ENCODE results near the gene ORC2. TPM values are rescaled to one million over a fixed set of nuclear protein-coding genes. Genes with fewer than 3 reads are reported as not detected.
"Not testable (repeated sequence)": the region's sequence is repeated elsewhere in the genome, so short reads cannot be mapped to it uniquely, and the experiment has no call there.

The ORC2 gene
- total RNA-seq, 1 experiment from 2014 or later: 24.3 TPM

GRCh38 chr2:200963918-200964252 is 425 bp upstream of the ORC2 start:
- H3K27me3 ChIP-seq (ENCODE audit: control insufficient read depth, insufficient read depth, low read length); H3K36me3 ChIP-seq (replicated peaks; ENCODE audit: control insufficient read depth, insufficient read depth, low read length); DNase-seq: not testable (repeated sequence)
- H3K4me3 ChIP-seq (ENCODE audit: insufficient read depth, low read depth, low read length): peak overlapping the region; percentile 99

- no peaks in the 10 kb centered on the region for H3K27me3 ChIP-seq (ENCODE audit: control insufficient read depth, insufficient read depth, low read length)
- H3K4me3 ChIP-seq (ENCODE audit: insufficient read depth, low read depth, low read length): peak overlapping the region; percentile 99
- DNase-seq: no peak
- peaks cover 4% of the 10 kb centered on the region for H3K36me3 ChIP-seq (replicated peaks; ENCODE audit: control insufficient read depth, insufficient read depth, low read length)
Observed at GRCh38 chr2:200962811-200963123, 693 bp downstream of the ORC2 start.

GRCh38 chr2:200961674-200962073 is 1.8 kb downstream of the ORC2 start:
- H3K4me3 ChIP-seq (ENCODE audit: insufficient read depth, low read depth, low read length): no peak overlapping the region
- no peak for DNase-seq

DNA sequence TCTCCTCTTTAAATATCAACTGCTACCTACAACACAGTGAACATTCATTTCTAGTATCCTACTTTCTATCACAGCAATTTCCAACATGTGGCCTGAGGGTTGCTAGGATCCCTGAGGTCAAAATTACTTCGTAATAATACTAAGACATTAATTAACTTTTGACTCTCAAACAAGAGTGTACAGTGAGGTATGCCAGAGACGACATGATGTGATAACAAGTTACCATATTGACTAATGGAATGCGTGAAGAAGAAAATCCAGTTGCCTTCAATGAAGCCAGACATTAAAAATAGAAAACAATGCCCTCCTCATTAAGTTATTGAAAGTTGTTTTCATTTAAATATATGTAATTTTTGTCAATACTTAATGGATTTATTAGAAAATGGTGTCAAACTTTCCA is 13.1 kb downstream of the ORC2 start:
- Histone ChIP-seq H3K4me3 (ENCODE audit: insufficient read depth, low read depth, low read length) (no peak overlapping the region), H3K27me3 (ENCODE audit: control insufficient read depth, insufficient read depth, low read length) (no peaks in the 10 kb centered on the region), H3K36me3 (replicated peaks; ENCODE audit: control insufficient read depth, insufficient read depth, low read length) (peaks cover 18% of the 10 kb centered on the region)
- no peak for DNase-seq

More at GRCh38 chr2:200961674-200962073, 1.8 kb downstream of the ORC2 start:
- Histone ChIP-seq H3K36me3 (replicated peaks; ENCODE audit: control insufficient read depth, insufficient read depth, low read length) (peaks cover 10% of the 10 kb centered on the region), H3K27me3 (ENCODE audit: control insufficient read depth, insufficient read depth, low read length) (no peaks in the 10 kb centered on the region)

- Histone ChIP-seq H3K27me3 (ENCODE audit: control insufficient read depth, insufficient read depth, low read length) (no peaks in the 10 kb centered on the region), H3K36me3 (replicated peaks; ENCODE audit: control insufficient read depth, insufficient read depth, low read length) (peaks cover 22% of the 10 kb centered on the region), H3K4me3 (ENCODE audit: insufficient read depth, low read depth, low read length) (no peak overlapping the region)
- DNase-seq: no peak
Observed at GRCh38 chr2:200945395-200945729, 18.1 kb downstream of the ORC2 start.

GRCh38 chr2:200944467-200945394 is 18.7 kb downstream of the ORC2 start:
- Histone ChIP-seq H3K4me3 (ENCODE audit: insufficient read depth, low read depth, low read length) (no peak overlapping the region), H3K27me3 (ENCODE audit: control insufficient read depth, insufficient read depth, low read length) (no peaks in the 10 kb centered on the region), H3K36me3 (replicated peaks; ENCODE audit: control insufficient read depth, insufficient read depth, low read length) (peaks cover 25% of the 10 kb centered on the region)
- no peak for DNase-seq

DNA sequence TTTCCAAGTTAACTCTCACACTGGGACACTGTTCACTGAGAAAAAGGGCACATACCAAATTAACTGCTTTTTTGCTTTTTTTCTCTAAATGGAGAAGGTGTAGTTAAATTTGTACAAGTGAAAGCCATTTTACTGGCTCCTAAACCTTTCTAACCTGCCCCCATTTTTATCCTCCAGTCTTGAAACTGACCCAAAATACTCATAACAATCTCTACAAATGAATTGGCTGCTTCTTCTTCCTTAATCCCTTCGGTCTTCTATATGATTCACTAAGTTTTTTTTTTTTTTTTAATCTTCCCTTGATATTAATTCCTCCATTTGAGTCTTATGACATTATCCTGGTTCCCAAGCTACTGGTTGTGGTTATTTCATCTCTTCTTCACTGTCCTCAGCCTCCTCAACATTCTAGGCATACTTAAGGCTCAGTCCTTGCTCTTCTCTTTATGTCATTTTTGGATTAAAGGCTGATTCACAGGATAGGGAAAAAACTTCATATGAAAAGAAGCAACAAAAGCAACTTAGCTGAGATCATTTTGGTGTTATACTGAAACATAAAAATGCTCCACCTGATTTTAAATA is 19.8 kb downstream of the ORC2 start:
- DNase-seq: no peak
- H3K27me3 ChIP-seq (ENCODE audit: control insufficient read depth, insufficient read depth, low read length): no peaks in the 10 kb centered on the region
- peaks cover 24% of the 10 kb centered on the region for H3K36me3 ChIP-seq (replicated peaks; ENCODE audit: control insufficient read depth, insufficient read depth, low read length)
- H3K4me3 ChIP-seq (ENCODE audit: insufficient read depth, low read depth, low read length): no peak overlapping the region

DNA sequence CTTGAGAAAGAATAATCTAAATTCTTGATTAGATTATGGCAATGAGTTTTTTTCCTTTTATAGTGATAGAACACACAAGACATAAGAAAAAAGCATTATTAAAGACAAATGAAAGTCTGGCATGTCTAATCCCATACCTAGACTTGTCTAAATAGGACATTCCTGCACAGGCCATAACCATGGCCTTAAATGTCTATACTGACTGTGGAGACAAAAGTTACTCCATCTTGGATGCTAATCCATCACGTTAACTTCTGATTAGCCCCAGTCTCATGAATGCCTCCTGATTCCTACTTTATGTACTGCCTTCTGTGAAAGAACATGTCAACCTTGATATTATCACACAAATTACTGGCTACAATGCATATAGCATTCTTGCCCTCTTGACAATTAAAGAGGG is 23.6 kb downstream of the ORC2 start:
- Histone ChIP-seq H3K27me3 (ENCODE audit: control insufficient read depth, insufficient read depth, low read length) (no peaks in the 10 kb centered on the region), H3K4me3 (ENCODE audit: insufficient read depth, low read depth, low read length) (no peak overlapping the region), H3K36me3 (replicated peaks; ENCODE audit: control insufficient read depth, insufficient read depth, low read length) (peaks cover 22% of the 10 kb centered on the region)
- DNase-seq: no peak

DNA sequence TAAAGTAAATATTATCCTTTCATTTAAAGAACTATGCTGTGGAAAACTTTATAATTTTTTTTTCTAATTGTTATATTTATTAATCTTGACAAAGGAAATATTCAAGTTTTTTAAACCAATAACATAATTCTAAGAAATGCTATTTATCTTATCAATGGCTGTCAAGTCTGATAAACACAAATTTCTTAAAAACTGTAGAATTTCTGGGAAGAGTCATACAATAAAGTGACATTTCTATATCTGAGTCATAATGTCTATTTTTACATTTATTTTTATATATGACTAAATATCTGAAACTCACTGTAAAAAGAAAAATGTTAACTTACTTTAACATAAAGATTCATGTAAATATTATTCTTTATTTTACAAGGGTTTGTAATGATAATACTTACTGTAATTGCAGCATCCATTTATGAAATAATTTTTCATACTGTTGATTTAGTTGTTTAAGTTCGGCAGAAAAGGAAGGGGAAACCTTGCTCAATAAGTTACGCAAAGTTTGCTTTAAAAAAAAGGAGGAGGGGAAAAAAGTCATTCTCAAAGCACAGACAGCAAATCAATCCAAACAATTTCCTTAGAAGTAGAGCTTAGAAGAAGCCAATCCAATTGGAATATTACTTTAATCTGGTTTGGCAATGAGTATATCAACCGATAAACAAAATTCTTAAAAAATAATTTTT is 32.4 kb downstream of the ORC2 start:
- Histone ChIP-seq H3K4me3 (ENCODE audit: insufficient read depth, low read depth, low read length) (no peak overlapping the region), H3K27me3 (ENCODE audit: control insufficient read depth, insufficient read depth, low read length) (no peaks in the 10 kb centered on the region), H3K36me3 (replicated peaks; ENCODE audit: control insufficient read depth, insufficient read depth, low read length) (peaks cover 19% of the 10 kb centered on the region)
- no peak for DNase-seq

DNA sequence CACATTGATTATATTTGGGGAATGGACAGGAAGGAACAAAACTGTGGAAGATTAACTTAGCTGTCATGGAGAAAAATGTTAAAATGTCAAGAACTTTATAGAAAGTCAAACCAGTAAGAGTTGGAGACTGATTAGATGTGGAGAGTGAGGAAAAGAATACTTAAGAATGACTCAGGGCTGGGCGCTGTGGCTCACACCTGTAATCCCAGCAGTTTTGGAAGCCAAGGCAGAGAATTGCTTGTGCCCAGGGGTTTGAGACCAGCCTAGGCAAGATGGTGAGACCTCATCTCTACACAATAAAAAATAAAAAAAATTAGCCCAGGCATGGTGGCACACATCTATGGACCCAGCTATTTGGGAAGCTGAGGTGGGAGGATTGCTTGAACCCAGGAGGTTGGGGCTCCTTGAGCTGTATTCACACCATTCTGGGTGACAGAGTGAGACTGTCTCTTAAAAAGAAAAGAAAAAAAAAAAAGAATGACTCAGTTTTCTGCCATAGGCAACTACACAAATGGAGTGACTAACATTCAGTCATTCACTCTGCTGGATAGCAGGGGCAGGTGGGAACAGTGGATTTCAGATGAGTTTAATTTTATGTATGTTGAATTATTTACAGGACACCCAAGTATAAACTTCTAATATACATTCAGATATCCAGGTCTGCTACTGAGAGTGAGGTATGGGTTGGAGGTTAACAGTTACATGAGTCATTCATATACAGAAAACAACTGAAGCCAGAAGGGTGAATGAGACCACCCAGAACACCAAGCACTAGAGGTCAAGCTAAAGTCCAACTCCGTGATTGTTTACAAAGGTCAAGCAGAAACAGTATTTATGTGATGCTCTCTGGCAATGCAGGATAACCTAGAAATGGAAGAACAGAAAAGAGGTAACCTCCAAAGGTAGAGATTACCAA is 33.9 kb downstream of the ORC2 start:
- Histone ChIP-seq H3K27me3 (ENCODE audit: control insufficient read depth, insufficient read depth, low read length) (no peaks in the 10 kb centered on the region), H3K36me3 (replicated peaks; ENCODE audit: control insufficient read depth, insufficient read depth, low read length) (peaks cover 14% of the 10 kb centered on the region), H3K4me3 (ENCODE audit: insufficient read depth, low read depth, low read length) (no peak overlapping the region)
- no peak for DNase-seq

GRCh38 chr2:200922439-200922838 is 41.0 kb downstream of the ORC2 start:
- Histone ChIP-seq H3K36me3 (replicated peaks; ENCODE audit: control insufficient read depth, insufficient read depth, low read length) (peaks cover 18% of the 10 kb centered on the region), H3K27me3 (ENCODE audit: control insufficient read depth, insufficient read depth, low read length) (no peaks in the 10 kb centered on the region), H3K4me3 (ENCODE audit: insufficient read depth, low read depth, low read length) (no peak overlapping the region)
- DNase-seq: no peak

DNA sequence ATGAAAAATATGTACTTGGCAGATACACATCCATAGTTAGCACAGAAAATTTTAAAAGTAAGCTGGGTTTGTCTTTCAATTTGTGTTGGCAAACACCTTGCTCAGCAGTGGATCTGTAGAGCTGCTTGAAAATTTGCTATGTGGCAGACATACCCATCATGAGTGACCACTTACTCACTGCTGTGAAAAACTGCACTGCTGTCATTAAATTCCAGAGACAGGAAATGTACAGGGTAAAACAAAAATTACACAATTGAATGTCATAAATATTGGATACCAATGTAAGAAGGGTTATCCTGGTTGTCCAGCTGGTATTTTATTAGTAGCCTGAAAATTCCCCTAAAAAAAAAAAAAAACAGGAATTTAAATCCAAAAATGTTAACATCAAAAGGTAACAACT is 49.8 kb downstream of the ORC2 start:
- no peak for DNase-seq
- Histone ChIP-seq H3K4me3 (ENCODE audit: insufficient read depth, low read depth, low read length) (no peak overlapping the region), H3K27me3 (ENCODE audit: control insufficient read depth, insufficient read depth, low read length) (no peaks in the 10 kb centered on the region), H3K36me3 (replicated peaks; ENCODE audit: control insufficient read depth, insufficient read depth, low read length) (peaks cover 26% of the 10 kb centered on the region)

DNA sequence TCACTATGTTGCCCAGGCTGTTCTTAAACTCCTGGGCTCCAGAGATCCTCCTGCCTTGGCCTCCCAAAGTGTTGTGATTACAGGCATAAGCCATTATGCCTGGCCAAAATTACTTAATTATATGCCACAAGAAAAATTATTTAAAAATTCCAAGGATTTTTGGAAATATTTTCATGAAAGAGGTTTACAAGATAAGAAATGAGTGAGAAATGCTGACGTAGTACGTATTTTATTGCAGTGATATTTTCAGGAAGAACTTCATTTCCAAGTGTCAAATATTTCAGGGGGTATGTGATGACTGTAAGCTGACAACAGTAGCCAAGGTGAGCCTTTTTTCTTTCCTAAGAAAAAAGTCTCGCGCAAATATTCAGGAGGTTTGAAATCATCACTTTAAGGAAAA is 53.5 kb downstream of the ORC2 start:
- H3K36me3 ChIP-seq (replicated peaks; ENCODE audit: control insufficient read depth, insufficient read depth, low read length): peaks cover 19% of the 10 kb centered on the region

GRCh38 chr2:200905618-200906296 is 57.7 kb downstream of the ORC2 start:
- H3K27me3 ChIP-seq (ENCODE audit: control insufficient read depth, insufficient read depth, low read length): no peaks in the 10 kb centered on the region
- peak; percentile 69 for DNase-seq
- no peak overlapping the region for H3K4me3 ChIP-seq (ENCODE audit: insufficient read depth, low read depth, low read length)

More for the DNA sequence above, 53.5 kb downstream of the ORC2 start:
- Histone ChIP-seq H3K27me3 (ENCODE audit: control insufficient read depth, insufficient read depth, low read length) (no peaks in the 10 kb centered on the region), H3K4me3 (ENCODE audit: insufficient read depth, low read depth, low read length) (no peak overlapping the region)
- no peak for DNase-seq

More at GRCh38 chr2:200905618-200906296, 57.7 kb downstream of the ORC2 start:
- H3K36me3 ChIP-seq (replicated peaks; ENCODE audit: control insufficient read depth, insufficient read depth, low read length): peaks cover 15% of the 10 kb centered on the region

All from H7 (cell line).